Measurements from ENCODE around the gene SLC34A1. TPM values are rescaled to one million over a fixed set of nuclear protein-coding genes. Genes with fewer than 3 reads are reported as not detected.

Gene SLC34A1
- total and polyA plus RNA-seq, 2 of the 13 experiments (the other 11 are each of a cell fraction or from before 2014, with no cell fraction given), result 0.03 to 0.20 TPM

DNA sequence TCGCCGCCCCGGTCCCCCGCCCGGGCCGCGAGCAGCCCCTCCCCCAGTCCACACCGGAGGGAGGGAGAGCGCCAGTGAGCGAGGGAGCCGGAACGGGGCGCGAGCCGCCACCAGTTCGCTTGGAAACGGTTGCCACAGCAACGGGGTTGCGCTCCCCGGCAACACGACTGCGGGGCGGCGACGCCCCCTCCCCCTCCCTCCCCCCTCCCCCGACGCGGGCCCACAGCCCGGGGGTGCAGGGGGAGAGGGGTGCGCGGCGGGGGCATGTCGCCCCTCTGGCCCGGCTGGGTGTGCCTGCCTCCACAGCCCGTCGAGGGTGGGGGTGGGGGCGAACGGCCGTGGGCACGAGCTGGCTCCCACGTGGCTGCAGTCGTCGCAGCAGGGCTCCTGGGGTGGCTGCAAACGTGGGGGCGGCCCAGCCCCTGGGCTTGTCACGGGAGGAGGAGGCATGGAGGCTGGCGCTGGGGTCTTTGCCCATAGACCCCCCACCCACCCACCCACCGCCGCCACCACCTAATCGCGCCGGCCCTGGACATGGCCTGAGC, 62.9 kb downstream of the SLC34A1 start (continued):
- TF ChIP-seq CCDC6 (CRISPR knock-in tag; IDR thresholded peaks at IDR 0.05), result no peak
- TF ChIP-seq ZC3H4 (CRISPR knock-in tag; IDR thresholded peaks at IDR 0.05; ENCODE audit: borderline replicate concordance), result peak; percentile 19; the same call in 1 of the 2 replicates
- TF ChIP-seq, protein P1, sequence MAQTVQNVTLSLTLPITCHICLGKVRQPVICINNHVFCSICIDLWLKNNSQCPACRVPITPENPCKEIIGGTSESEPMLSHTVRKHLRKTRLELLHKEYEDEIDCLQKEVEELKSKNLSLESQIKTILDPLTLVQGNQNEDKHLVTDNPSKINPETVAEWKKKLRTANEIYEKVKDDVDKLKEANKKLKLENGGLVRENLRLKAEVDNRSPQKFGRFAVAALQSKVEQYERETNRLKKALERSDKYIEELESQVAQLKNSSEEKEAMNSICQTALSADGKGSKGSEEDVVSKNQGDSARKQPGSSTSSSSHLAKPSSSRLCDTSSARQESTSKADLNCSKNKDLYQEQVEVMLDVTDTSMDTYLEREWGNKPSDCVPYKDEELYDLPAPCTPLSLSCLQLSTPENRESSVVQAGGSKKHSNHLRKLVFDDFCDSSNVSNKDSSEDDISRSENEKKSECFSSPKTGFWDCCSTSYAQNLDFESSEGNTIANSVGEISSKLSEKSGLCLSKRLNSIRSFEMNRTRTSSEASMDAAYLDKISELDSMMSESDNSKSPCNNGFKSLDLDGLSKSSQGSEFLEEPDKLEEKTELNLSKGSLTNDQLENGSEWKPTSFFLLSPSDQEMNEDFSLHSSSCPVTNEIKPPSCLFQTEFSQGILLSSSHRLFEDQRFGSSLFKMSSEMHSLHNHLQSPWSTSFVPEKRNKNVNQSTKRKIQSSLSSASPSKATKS (CRISPR knock-in tag; IDR thresholded peaks at IDR 0.05), result no peak
- TF ChIP-seq IRX3 (CRISPR knock-in tag; IDR thresholded peaks at IDR 0.05; ENCODE audit: borderline replicate concordance, low read depth), result no peak
- TF ChIP-seq NFE2L1 (CRISPR knock-in tag; IDR thresholded peaks at IDR 0.05; ENCODE audit: borderline replicate concordance), result no peak
- TF ChIP-seq CBX5 (CRISPR knock-in tag; IDR thresholded peaks at IDR 0.05; ENCODE audit: borderline replicate concordance), result no peak
- 0 out of 2 replicates have a peak, but pooled peaks have one; percentile 18 for TF ChIP-seq MEIS1 (CRISPR knock-in tag; IDR thresholded peaks at IDR 0.05; ENCODE audit: borderline replicate concordance)
- TF ChIP-seq ZNF670 (CRISPR knock-in tag; IDR thresholded peaks at IDR 0.05; ENCODE audit: borderline replicate concordance), result no peak
- TF ChIP-seq ZNF343 (CRISPR knock-in tag; IDR thresholded peaks at IDR 0.05), result no peak; the same call in 1 of the 2 replicates
- no peak for TF ChIP-seq KLF13 (CRISPR knock-in tag; IDR thresholded peaks at IDR 0.05)
- TF ChIP-seq RBFOX2 (IDR thresholded peaks at IDR 0.05; ENCODE audit: low read depth, low read length), result peak; percentile 15
- TF ChIP-seq SPEN (CRISPR knock-in tag; IDR thresholded peaks at IDR 0.05; ENCODE audit: low read depth), result 0 out of 2 replicates have a peak, but pooled peaks have one; percentile 2
- TF ChIP-seq SRSF1 (optimal IDR thresholded peaks at IDR 0.05; ENCODE audit: low read depth, low read length), result peak; percentile 6
- TF ChIP-seq NFKBIZ (CRISPR knock-in tag; IDR thresholded peaks at IDR 0.05), result no peak
- TF ChIP-seq RFX1 (IDR thresholded peaks at IDR 0.05), result peak; percentile 71
